RWPE1 (cell line): ENCODE results near the gene PTPRN2.
"Not testable (repeated sequence)": the region's sequence is repeated elsewhere in the genome, so short reads cannot be mapped to it uniquely, and the experiment has no call there.

Source experiments
- CTCF ChIA-PET: fragments of 350-600 bp; sonication (Branson Sonifier 250); formaldehyde crosslinking; extraction: SDS; loops from one replicate; lab custom pipeline; 2021; lab: Yijun Ruan, JAX
- POLR2A ChIA-PET: fragments of 400-600 bp; formaldehyde crosslinking; extraction: SDS; loops from one replicate; lab custom pipeline; 2020; ENCODE audit warnings: antibody characterized with exemption; ENCODE audit not compliant: low non-redundant PET; lab: Yijun Ruan, JAX
- DNase-seq: peaks from one replicate; pipeline ENCODE4 v3.0.0; 2012; ENCODE audit warnings: low spot score
- H3K27ac ChIP-seq: fragments of 450-650 bp; 2 replicates; pipeline ENCODE4 v1.5.1; 2017
- TF ChIP-seq, protein P1 (sequence below): fragments of 450-650 bp; conservative IDR thresholded peaks from 2 replicates; pipeline ENCODE4 v1.5.1; 2017; ENCODE audit warnings: low read depth, mild to moderate bottlenecking

Gene PTPRN2

DNA sequence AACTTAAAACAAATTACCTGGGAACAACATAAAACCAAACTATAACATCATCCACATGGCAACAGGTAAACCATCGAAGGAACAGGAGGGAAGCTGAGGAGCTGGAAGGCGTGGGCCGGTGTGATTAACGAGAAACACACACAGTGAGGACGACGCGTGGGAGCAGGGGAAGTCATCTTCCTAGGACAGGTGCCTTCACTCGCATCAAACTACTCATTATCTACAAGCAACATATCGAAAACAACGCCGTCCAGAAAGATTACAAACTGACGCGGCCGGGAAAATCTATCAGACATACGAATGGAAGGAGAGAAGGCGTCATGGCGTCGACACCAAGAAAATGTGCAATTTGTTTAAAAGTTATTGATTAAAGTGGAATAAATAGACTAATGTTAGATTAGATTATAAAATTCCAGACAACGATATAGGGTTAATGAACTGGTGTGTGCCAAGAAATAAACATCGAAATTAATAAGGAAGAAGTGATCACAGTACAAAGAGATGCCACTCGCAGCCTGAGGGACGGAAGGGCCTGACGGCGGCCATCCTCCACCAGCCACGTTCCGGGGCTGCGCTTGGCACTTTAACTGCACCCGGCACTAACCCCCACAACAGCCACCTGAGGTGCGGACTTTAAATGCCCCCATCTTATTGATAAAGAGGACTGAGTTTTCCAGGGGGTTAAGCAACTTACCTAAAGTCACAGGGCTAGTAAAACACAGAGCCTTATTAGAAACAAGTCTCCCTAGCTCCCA is 669.1 kb downstream of the PTPRN2 start:
- no peak overlapping the region for H3K27ac ChIP-seq
- CTCF ChIA-PET, result no interaction called here
- DNase-seq, result no peak
- POLR2A ChIA-PET, result no interaction called here
- TF ChIP-seq, protein P1, sequence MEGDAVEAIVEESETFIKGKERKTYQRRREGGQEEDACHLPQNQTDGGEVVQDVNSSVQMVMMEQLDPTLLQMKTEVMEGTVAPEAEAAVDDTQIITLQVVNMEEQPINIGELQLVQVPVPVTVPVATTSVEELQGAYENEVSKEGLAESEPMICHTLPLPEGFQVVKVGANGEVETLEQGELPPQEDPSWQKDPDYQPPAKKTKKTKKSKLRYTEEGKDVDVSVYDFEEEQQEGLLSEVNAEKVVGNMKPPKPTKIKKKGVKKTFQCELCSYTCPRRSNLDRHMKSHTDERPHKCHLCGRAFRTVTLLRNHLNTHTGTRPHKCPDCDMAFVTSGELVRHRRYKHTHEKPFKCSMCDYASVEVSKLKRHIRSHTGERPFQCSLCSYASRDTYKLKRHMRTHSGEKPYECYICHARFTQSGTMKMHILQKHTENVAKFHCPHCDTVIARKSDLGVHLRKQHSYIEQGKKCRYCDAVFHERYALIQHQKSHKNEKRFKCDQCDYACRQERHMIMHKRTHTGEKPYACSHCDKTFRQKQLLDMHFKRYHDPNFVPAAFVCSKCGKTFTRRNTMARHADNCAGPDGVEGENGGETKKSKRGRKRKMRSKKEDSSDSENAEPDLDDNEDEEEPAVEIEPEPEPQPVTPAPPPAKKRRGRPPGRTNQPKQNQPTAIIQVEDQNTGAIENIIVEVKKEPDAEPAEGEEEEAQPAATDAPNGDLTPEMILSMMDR, result no peak

DNA sequence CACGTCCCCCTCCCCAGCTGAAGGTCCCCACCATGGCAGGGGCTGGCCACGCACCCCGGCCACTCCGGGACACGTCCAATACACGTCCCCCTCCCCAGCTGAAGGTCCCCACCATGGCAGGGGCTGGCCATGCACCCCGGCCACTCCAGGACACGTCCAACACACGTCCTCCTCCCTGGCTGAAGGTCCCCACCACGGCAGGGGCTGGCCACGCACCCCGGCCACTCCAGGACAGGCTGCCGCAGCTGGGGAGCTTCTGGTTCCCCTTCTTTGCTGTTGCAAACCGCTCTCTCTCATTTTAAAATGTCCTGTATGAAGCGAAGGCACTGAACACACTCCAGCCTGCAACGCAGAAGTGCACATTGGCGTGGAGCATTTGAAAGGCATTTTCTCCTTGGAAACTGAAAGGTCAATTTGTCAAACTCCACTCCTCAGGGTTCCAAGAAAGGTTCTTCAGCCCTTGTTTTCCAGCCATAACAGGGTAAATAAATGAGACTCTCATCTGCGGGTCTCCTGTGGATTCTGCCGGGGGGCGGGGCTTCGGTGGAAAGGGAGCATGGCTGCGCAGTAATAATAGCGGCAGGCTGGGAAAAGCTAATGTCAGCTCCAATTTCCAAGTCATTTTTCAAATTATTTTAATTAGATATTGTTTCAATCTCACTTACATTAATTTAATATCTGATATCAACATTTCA is 670.5 kb downstream of the PTPRN2 start:
- H3K27ac ChIP-seq, result no peak overlapping the region
- DNase-seq, result no peak
- ChIA-PET CTCF (no interaction called here), POLR2A (no interaction called here)
- TF ChIP-seq, protein P1, result no peak

DNA sequence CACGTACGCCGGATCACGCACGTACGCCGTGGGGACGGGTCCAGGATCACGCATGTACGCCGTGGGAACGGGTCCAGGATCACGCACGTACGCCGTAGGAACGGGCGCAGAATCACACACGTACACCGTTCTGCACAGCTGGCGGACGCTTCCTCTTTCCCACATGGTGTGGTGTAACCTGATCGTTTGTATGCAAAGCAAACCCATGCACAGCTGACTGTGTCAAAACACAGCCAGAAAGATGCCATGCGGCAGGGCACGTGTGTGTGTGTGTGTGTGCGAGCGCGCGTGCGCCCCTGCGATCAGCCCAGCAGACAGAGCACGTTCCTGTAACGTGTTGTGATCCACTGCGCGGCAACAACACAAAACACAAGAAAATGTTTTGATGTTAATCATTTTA is 677.2 kb downstream of the PTPRN2 start:
- TF ChIP-seq, protein P1, result no peak
- no peak for DNase-seq
- no peak overlapping the region for H3K27ac ChIP-seq
- POLR2A ChIA-PET, result no interaction called here
- CTCF ChIA-PET, result interaction anchor here (0.8 kb wide), 1 partner anchor 1667 kb away, joined by 3 read pairs; no protein-coding TSS in a partner anchor

- H3K27ac ChIP-seq, DNase-seq, CTCF ChIA-PET, POLR2A ChIA-PET: not testable (repeated sequence)
Observed at GRCh38 chr7:157910045-157910444, 677.6 kb downstream of the PTPRN2 start.

- no peak for DNase-seq
- TF ChIP-seq, protein P1, result no peak
- H3K27ac ChIP-seq, result no peak overlapping the region
- ChIA-PET POLR2A (no interaction called here), CTCF (no interaction called here)
Observed at GRCh38 chr7:157909370-157909769, 678.3 kb downstream of the PTPRN2 start.

DNA sequence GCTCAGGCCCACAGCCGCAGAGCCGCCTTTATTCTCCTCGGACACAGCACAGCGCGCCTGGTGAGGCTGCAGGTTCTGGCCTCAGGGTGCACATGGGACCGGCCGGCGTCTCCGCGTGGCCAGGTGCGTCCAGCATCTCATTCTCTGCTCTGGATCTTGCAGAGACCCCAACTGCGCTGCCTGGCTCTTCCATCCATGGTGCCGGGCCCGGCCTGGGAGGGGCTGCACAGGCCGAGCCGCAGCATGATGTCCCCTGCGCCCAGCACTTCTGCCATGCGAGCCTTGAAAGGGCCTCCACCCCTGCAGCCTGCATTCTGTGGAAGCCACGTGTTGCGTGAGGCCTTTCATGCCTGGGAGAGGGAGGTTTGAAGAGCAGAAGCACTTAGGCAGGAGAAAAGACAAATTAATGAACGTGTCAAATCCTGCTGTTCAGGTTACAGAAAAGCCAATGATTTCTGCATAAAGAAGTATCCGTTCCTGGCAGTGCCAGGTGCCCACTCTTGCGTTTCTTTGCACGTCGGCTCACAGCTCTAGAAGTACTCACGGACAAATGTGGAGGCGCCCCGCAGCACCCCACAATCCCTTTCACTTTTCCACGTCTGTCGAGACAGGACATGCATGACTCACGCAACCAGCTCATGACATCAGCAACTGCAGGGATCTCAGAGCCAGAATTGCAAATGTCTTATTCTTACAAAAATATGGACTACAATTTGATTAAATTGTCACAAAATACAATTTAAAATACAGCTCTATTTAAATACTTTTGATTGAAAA is 679.4 kb downstream of the PTPRN2 start:
- ChIA-PET POLR2A (no interaction called here), CTCF (no interaction called here)
- TF ChIP-seq, protein P1, result no peak
- no peak overlapping the region for H3K27ac ChIP-seq
- DNase-seq, result no peak
